Measurements from ENCODE around the gene PDGFB. TPM values are rescaled to one million over a fixed set of nuclear protein-coding genes. Genes with fewer than 3 reads are reported as not detected.
A peak's percentile ranks its signal among the peaks of the same experiment; 100 is the strongest.

PDGFB gene
- total RNA-seq, 4 donors from 2014 or later: 6.0 to 20.0 (median 8.9) TPM

DNA sequence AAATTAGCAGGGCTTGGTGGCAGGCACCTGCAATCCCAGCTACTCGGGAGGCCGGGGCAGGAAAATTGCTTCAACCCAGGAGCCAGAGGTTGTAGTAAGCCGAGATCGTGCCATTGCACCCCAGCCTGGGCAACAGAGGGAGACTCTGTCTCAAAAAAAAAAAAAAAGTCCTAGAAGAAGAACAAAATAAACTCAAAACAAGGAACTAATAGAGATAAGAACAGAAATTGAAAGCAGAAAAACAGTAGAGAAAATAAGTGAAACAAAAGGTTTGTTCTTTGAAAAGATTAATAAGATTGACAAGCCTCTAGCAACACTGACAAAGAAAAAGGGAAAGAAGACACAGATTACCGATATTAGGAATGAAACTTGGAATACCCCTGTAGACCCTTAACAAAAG is 47.2 kb downstream of the PDGFB start:
- no peaks in the 10 kb centered on the region for H3K27me3 ChIP-seq
- in situ Hi-C loops (cut with MboI; ENCODE audit: low sequenced_read_pairs in 4 of 4): no loop called here
- H3K4me3 ChIP-seq: no peak overlapping the region
- H3K36me3 ChIP-seq: no peaks in the 10 kb centered on the region
- ATAC-seq: no peak
- intact Hi-C loops (cut with DNase I; ENCODE audit: low total_unique reads): no loop called here
- H3K4me1 ChIP-seq: no peaks in the 10 kb centered on the region
- no peak for DNase-seq
- H3K9me3 ChIP-seq: no peaks in the 10 kb centered on the region
- H3K27ac ChIP-seq: no peak overlapping the region
- no peak for TF ChIP-seq CTCF (IDR thresholded peaks at IDR 0.05 in 4 of 5, conservative IDR thresholded peaks at IDR 0.05 in 1 of 5)
- no peak for TF ChIP-seq POLR2A (IDR thresholded peaks at IDR 0.05)

GRCh38 chr22:39194098-39194497 is 50.7 kb downstream of the PDGFB start:
- Histone ChIP-seq H3K27me3 (no peaks in the 10 kb centered on the region), H3K36me3 (no peaks in the 10 kb centered on the region), H3K9me3 (no peaks in the 10 kb centered on the region), H3K27ac (no peak overlapping the region), H3K4me3 (no peak overlapping the region), H3K4me1 (no peaks in the 10 kb centered on the region)
- no peak for TF ChIP-seq POLR2A (IDR thresholded peaks at IDR 0.05)
- no peak for TF ChIP-seq CTCF (IDR thresholded peaks at IDR 0.05 in 4 of 5, conservative IDR thresholded peaks at IDR 0.05 in 1 of 5)
- intact Hi-C loops (cut with DNase I; ENCODE audit: low total_unique reads) (no loop called here), in situ Hi-C loops (cut with MboI; ENCODE audit: low sequenced_read_pairs in 4 of 4) (no loop called here)
- ATAC-seq (no peak), DNase-seq (no peak)

DNA sequence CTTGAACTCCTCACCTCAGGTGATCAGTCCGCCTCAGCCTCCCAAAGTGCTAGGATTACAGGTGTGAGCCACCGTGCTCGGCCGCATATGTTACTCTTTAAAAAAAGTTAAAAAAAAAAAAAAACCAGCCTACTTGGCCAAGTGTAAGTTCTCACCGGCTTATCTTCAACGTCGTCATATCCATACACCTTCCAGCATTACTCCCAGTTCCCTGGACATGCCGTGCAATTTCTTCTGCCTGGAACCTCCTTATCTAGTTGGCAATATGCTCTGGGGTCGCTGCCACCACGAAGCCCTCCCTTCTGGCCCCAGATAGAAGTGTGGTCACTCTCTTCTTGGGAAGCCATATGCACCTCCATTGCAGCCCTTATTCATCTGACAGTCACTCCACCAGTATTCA is 56.0 kb downstream of the PDGFB start:
- Histone ChIP-seq H3K4me1 (peaks cover 11 to 17% of the 10 kb centered on the region in 2 donors), H3K4me3 (no peak overlapping the region), H3K36me3 (no peaks in the 10 kb centered on the region), H3K27ac (no peak overlapping the region), H3K27me3 (no peaks in the 10 kb centered on the region), H3K9me3 (no peaks in the 10 kb centered on the region)
- no peak for ATAC-seq
- intact Hi-C loops (cut with DNase I; ENCODE audit: low total_unique reads): no loop called here
- in situ Hi-C loops (cut with MboI; ENCODE audit: low sequenced_read_pairs in 4 of 4): no loop called here
- TF ChIP-seq POLR2A (IDR thresholded peaks at IDR 0.05) (no peak), CTCF (IDR thresholded peaks at IDR 0.05 in 4 of 5, conservative IDR thresholded peaks at IDR 0.05 in 1 of 5) (no peak)
- DNase-seq: no peak

- intact Hi-C loops (cut with DNase I; ENCODE audit: low total_unique reads) (no loop called here), in situ Hi-C loops (cut with MboI; ENCODE audit: low sequenced_read_pairs in 4 of 4) (no loop called here)
- peak overlapping the region; percentile 41 to 75 (median 66) for H3K27ac ChIP-seq
Observed at GRCh38 chr22:39185601-39186012, 59.2 kb downstream of the PDGFB start.

More at GRCh38 chr22:39185601-39186012, 59.2 kb downstream of the PDGFB start:
- peaks cover 11 to 18% of the 10 kb centered on the region in 2 donors for H3K4me1 ChIP-seq
- H3K36me3 ChIP-seq: no peaks in the 10 kb centered on the region
- no peaks in the 10 kb centered on the region for H3K9me3 ChIP-seq
- DNase-seq: peak in 1 of 2 donors; percentile 35
- ATAC-seq: peak; percentile 45 to 51
- no peak overlapping the region for H3K4me3 ChIP-seq
- TF ChIP-seq CTCF (IDR thresholded peaks at IDR 0.05 in 4 of 5, conservative IDR thresholded peaks at IDR 0.05 in 1 of 5) (peak in 2 of 5 experiments; percentile 11 to 34), POLR2A (IDR thresholded peaks at IDR 0.05) (no peak)
- no peaks in the 10 kb centered on the region for H3K27me3 ChIP-seq
